HG02840 (cell line): ENCODE results near the gene TTC3.

Source experiments
- ATAC-seq: cut with Tn5 transposase; IDR thresholded peaks from one replicate; pipeline ENCODE4 v1.9.1; 2021; ENCODE audit warnings: mild to moderate bottlenecking, moderate library complexity, moderate number of reproducible peaks; ENCODE audit not compliant: unreplicated experiment, low FRiP score

Gene TTC3

DNA sequence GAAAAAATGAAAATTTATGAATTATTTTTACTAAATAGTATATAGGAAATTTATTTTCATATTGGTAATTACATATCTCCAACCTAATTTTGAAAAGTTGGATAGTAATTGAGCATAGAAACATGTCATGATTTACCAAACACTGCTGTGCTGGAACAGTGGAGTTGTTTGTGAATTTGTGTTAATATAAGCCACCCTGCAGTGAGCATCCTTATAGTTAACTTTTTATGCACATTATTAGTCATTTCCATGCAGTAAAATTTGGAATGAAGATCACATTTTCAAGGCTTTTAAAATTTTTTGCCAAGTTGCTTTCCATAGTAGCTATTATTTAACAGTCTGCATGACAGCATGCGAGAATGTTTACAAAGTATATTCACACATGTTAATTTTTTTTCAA is 115.8 kb downstream of the TTC3 start:
- ATAC-seq = no peak

DNA sequence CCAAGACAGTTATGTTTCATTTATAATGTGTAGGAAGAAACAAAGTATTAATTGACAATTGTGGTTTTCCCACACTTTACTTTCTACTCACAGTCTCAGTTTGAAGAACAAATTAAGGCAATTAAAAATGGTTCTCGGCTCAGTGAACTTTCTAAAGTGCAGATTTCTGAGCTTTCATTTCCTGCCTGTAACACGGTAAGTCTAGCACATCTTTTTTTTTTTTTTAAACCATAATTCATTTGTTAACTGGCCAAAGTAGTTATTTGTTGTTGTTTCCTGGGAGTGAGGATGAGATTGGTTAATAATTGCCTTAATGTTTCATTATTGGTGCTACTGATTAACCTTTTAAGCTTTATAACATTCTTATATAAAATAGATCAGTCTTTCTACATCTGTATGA is 119.0 kb downstream of the TTC3 start:
- no peak for ATAC-seq

DNA sequence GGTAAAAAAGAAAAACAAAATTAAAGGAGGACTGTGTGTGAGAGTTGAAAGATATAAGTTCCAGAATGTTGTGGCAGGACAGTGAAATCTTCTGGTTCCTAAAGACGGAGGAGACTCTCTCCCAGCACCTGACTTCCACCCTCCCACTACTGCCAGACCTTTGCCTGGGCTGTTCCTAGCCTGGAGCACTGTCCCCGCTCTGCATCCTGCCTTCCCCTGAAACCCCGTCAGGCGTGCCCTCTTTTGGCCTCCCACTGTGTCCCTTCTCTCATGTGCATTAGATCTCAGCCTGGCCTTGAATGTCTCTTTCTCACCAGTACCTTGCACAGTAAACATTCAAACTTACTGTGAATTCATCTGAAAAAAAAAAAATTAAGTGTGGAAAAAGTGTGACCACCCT is 120.0 kb downstream of the TTC3 start:
- no peak for ATAC-seq

DNA sequence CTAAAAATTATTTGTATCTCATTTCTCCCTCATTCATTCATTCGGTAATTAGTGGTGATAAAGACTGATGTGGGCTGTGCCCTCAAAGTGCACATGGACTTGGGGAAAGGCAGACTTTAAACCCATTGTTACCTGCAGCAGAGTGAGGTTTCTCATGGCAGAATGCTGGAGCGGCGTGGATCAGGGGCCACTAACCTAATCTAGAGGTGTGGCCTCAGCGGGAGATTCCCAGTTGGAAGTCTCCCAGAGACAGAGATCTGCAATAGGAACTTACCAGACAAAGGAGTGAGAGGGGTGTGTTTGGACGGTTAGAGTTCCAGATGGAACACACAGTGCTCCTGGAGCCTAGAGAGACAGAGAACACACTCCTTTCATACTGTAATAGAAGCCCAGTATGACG is 120.6 kb downstream of the TTC3 start:
- no peak for ATAC-seq

DNA sequence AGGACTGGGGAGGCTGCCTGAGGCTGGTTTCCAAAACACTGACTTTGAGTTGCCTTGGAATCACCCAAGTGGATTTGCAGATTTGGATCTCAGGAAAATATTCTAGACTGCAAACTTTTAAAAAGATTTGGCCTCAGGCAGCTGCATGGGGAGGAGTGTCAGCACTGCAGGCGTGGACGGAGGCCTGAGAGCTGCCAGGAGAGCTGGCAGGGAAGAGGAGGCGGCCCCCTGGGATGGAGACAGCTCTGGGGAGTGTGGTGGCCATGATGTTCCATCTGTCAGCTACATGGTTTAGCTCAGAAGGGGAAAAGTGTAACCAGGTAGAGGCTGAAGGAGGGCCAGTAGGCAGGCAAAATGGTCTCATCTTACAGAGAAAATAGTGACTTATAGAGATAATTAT is 122.0 kb downstream of the TTC3 start:
- ATAC-seq = no peak

DNA sequence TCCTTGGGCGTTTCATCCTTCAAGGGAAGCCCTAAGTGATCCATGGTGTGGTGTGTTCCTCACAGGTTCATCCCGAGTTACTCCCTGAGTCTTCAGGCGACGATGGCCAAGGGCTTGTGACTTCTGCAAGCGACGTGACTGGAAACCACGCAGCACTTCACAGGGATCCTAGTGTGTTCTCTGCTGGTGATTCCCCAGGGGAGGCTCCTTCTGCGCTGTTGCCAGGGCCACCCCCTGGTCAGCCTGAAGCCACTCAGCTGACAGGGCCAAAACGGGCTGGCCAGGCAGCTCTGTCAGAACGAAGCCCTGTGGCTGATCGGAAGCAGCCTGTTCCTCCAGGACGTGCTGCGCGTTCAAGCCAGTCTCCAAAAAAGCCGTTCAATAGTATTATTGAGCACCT is 122.6 kb downstream of the TTC3 start:
- no peak for ATAC-seq

DNA sequence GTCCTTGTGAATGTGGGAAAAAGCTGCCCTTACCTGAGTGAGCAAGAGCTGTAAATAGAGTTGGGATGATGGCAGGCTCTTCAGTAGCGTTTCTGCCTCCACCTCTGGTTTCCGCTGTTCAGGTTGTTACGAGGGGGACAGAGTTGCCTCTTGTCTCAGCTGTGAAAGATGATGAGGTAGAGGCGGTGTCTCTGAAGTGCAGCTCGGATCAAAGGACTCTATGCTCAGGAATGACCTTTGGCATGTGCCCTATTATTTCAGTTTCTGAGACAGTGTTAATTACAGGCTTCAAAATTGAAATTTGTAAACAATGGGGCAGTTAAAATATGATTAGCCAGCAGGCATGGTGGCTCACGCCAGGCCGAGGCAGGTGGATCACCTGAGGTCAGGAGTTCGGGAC is 123.8 kb downstream of the TTC3 start:
- no peak for ATAC-seq

DNA sequence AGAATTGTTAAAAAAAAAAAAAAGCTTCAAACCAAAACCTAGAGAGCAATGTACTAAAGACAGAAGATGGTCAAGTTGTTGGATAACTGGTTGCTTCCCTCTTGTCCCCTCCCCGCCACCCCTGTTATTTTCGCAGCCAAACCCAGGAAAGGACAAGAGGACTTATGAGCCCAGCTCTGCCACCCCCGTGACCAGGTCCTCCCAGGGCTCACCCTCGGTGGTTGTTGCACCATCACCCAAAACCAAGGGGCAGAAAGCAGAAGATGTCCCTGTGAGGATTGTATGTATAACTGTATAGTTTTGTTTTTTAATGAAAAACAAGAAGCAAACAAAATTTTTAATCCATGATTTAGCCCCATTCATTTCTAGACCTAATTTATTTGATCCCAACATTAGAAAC is 124.7 kb downstream of the TTC3 start:
- ATAC-seq = no peak

DNA sequence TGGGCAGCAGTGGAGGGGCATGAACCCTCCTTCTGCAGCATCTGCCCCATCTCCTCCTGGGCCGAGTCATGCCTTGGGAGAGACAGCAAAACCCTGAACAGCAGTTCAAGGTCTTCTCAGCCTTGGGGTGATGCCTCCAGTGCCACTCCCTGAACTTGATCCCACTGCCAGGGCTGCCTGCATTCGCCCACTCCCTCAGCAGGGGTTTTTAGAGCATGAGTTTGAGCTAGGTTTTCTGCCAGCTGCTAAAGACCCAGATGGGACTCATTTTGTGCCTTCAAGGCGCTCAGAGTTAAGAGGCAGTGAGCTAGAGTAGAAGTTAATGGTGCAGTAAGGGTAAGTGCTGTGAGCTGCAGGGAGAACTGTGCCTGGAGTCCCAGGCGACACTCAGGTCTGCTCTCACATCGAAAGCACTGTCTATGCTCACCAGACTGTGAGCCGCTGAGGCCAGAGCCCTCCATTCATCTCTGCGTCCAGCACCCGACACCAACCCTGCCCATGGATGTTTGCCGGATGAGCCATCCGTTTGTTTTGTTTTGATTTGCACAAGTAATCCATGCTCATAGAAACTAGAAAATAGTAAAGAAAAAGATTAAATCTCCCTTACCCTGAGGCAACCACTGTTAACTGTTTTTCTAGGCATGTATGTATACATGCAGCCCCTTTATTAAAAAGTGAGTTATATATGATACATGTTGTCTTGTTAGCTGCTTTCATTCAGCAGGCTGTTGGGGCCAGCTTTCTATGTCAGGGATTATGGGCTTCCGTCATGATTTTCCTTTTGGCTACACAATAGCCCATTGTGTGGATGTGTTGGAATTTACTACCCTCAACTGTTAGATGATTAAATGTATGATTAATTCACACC is 126.2 kb downstream of the TTC3 start:
- ATAC-seq = no peak

DNA sequence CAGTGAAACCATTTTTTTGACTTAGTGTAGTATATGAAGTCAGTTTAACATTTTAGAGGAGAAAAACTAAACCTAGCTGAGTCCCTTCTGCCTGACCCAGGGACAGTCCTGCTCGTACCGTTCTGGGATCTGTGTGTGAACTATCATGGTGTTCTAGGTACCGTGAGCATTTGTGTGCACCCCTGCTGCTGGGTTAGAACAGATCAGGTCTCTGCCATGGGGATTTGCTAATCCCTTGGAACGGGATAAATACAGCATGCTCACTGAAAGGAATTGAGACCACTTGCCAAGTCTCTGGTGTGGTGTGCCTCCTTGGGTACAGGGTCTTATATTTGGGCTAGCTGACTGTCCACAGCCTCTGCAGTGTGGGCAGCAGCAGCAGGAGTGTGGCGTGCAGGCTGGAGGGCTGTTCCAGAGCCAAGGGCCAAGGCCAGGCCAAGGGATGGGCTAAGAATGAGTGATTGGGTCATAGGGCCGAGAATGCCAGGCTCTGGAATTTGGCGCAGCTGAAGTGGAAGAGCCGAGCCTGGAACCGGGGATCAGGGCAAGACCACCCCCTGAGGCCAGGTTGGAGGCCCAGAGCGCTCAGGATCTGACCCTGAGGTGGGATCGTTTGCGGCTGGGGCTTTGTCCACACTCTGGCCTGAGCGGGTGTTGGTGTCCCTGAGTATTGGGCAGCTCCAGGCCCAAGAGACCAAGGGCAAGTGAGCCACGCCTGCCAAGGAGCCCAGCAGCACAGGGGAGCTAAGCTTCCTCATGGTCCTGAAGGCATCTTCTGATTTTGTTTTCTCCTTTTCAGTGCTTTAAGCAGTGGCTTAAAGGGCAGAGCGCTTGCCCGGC is 127.8 kb downstream of the TTC3 start:
- ATAC-seq = no peak

DNA sequence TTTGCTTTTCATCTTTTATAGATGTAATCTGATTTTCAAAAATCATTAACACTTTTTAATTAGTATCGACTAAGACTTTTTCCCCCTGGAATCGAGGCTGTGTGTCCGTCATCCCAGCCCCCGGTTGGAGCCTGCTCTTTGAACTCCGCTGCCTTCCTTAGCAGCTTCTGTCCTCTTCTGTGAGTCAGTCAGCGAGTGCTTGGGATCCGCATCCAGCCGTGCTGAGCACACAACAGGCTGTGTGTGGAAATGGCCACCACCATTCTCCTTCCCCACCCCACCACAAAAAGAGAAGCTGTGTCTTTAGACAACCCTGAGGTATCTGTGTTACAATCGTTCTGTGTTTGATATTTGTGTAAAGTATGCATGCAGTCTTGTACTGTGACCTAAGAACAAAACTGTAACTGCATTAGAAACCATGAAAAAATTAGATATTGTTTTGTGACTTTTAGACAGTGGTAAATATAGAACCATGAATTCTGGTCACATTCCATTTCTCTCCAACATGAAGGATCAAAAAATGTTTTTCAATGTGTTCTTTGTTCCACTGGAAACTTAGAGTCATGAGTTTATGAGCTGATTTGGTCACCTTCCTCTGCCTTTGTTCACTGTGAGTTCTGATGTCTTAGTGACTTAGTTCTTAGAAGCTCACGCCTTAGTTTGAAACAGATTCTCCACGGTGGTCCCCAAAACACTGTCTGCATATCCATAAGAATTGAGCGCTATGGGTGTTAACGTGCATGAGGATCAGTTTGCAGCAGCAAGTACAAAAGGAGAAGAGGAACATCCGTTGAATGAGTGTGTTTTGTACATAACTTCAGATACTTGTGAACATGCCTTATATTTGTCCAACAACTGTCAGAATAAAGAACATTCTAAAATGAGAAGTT is 129.4 kb downstream of the TTC3 start:
- ATAC-seq = no peak

DNA sequence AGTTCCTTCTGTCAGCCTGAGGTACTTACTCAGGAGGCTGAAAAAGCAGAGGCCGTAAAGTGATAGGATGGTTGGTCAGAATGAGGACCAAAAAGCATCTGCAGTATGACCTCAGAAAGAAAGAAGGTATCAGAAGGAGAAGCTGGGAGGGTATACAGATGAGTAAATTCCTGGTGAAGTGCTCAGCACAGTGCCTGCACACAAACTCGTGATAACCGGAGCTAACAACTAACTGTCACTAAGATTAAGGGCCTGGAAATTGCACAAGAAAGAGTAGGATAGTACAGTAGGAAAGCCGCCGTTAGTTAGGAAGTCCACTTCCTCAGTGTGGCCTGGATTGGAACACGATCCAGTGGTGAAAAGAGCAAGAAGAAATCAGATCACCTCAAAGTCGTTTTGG is 131.5 kb downstream of the TTC3 start:
- ATAC-seq = no peak

DNA sequence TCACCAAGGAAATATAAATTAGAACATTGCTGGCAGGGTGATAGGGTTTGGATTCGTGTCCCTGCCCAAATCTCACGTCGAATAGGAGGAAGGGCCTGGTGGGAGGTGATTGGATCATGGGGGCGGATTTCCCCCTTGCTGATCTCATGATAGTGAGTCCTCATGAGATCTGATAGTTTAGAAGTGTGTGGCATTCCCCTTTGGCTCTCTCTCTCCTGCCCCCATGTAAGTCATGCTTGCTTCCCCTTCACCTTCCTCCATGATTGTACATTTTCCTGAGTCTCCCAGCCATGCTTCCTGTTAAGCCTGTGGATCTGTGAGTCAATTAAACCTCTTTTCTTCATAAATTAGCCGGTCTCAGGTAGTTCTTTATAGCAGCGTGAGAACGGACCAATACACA is 133.4 kb downstream of the TTC3 start:
- no peak for ATAC-seq

DNA sequence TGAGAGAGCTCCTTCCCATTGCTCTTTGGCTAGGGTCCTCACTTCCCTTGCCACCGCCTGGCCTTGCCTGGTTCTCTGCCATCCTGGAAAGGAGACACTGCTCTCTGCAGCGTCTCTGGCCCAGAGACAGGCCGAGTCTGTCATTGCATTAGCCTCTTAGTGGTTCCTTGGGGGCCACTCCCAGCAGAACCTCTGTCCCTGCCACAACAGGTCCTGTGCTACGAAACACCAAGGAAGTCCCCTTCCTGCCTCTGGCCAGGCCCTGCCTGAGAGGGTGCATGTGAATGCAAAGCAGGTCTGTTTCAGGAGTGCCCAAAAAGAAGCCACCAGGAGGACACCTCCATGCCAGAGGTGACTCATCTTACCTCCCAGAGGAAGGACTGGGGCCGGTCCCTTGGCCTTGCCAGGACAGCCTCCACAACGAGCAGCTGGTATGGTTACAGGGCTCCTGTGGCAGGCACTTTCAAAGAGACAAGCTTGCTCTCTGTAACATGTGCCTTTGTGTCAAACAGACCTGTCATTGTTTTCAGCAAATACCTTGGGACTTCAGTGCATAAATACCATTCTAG is 134.5 kb downstream of the TTC3 start:
- ATAC-seq = peak; percentile 53

DNA sequence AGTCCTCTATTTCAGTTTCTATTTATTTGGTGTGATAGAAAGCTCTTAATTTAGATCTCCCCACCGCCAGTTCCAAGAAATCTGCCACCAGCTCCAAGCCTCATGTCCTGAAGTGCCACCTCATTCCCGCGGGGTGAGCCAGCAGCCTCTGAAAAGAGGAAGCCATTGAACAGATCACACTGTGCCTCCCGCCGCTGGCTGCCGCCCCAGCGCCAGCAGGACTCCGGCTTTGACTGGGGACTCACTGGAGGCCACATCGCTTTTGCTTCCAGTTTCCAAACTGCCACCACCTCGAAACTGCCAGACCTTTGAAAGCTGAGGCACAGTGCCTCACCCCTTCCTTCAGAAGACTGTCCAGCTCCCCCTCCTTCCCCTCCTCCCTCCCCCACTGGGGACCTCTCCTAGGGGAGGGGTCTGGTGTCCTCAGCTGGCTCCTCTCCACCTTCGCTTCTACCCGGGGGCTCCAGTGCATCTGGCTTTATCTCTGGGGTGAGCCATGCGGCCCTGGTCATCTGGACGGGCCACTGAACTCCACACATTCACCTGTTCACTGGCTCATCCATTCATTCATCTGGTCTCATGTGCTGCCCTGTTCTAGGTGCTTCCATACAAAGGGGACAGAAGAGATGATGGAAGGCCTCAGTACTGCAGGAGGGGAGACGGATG is 135.1 kb downstream of the TTC3 start:
- ATAC-seq = no peak

DNA sequence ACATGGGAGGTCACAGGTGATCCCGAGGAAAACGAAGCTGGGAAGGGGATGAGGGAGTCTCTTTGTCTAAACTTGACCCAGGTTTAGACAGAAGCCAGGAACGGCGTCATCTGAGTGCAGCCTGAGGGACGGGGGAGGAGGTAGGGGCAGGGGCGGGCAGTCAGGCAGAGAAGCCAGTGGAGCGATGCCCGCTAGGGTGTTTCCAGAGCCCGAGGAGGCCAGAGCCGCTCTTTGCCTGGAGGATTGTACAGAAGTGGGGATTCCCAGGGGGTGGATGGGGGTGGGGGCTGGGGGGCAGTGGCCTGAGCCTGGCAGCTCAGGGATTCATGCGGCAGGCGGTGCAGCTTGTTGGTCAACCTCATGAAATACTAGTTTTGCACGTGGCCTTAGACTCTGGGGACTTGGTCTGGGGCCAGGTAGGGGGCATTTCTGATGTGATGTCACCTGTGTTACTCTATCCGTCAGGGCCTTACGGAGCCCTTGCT is 135.7 kb downstream of the TTC3 start:
- no peak for ATAC-seq

DNA sequence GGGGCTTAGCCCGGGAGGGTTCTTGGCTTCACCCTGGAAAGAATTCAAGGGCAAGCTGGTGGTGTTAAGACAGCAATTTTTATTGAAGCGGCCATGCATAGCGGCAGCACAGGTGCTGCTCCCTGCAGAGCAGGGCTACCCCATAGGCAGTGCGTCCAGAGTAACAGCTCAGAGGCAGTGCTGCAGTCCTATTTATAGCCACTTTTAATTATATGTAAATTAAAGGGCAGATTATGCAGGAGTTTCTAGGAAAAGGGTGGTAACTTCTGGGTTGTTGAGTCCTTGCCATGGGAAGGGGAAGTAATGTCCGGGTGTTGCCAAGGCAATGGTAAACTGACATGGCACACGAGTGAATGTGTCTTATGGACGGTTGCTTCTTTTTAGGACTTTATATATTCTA is 137.1 kb downstream of the TTC3 start:
- no peak for ATAC-seq

DNA sequence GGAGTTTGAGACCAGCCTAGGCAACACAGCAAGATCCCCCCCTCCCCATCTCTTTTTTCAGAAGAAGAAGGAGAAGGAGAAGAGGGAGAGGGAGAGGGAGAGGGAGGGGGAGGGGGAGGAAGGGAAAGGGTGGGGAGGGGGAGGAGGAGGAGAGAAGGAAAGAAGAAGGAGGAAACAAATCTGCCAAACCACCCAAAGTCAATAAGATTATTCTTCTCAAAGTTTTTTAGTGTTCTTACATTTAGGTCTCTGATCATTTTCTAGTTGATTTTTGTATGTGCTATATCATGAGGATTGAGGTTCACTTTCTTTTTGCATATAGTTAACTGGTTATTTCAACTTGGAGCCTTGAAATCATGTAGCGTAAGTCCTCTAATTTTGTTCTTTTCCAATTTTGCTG is 137.7 kb downstream of the TTC3 start:
- no peak for ATAC-seq

DNA sequence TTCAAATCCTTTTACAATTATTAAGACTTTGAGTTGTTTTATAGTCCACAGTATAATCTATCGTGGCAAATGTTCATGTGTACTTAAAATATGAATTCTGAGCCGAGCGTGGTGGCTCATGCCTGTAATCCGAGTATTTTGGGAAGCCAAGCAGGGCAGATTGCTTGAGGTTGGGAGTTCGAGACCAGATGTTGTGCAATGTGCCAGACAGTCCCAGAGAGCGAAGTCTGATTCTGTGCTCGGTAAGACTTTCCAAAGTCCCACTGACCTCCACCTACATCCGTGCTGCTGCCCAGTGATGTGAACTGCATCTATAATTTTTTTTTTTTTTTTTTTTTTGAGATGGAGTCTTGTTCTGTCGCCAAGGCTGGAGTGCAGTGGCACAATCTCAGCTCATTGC is 141.9 kb downstream of the TTC3 start:
- ATAC-seq = no peak
